SH-SY5Y (cell line): ENCODE results near the gene TMEM208.

Source experiments
- GATA2 ChIP-seq: IDR thresholded peaks from 2 replicates; pipeline ENCODE4 v1.6.1; 2011; ENCODE audit warnings: mild to moderate bottlenecking, low read depth, low read length
- GATA3 ChIP-seq: IDR thresholded peaks from 2 replicates; pipeline ENCODE4 v1.6.1; 2011; ENCODE audit warnings: low read depth, mild to moderate bottlenecking, low read length, moderate library complexity

TMEM208 gene

DNA sequence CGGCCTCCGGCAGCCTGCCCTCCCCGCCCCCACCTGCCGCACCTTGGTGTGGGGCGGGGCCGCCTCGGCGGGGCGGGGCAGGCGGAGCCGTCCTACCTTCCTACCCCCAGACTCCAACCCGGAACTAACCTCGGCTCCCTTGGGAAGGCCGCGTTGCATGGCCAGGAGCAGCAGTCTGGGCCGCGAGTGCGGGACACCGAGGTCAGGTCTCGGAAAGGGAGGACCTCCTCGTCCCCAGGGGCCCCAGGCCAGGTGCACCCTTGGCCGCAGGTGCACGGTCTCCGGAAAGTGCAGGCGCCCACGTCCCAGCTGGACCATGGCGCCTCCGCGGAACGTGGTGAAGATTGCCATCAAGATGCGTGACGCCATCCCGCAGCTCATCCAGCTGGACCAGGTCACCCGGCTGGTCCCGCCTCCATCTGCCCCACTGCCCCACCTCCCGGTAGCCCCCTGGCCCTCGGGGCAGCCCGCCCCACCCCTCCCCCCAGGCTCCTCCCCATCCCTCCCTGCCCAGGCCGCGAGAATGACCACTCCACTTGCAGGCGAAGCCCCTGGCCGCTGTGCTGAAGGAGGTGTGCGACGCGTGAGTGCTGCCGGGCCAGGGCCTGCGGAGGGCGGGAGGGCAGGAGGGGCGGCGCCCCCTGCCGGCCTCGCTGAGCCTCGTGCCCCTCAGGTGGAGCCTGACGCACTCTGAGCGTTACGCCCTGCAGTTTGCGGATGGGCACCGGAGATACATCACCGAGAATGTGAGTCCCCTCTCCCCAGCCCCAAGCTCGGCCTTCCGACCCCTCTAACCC, 27.7 kb upstream of the TMEM208 start, which contains the start of gene ELMO3:
Gene ELMO3 (plus strand): TSS at position 121 of the 797 bp plus-strand sequence. CDS start 196 bp downstream, at position 317.
- TF ChIP-seq GATA2 (no peak), GATA3 (no peak)

DNA sequence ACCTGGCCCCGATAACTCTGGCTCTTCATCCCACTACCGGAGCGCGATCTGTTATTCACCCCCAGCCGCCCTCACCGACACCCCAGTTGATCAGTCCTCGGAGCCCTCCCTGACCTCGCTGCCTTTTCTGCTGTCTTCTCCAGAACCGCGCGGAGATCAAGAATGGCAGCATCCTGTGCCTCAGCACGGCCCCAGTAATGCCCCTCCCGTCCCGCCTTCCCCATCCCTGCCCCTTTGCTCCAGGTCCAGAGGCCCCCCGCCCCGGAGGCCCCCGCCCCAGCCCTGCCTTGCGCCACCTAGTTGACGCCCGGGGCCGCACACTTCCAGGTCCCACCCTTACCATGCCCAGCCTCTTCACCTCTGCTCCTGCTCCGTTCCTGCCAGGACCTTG, 27.1 kb upstream of the TMEM208 start:
- TF ChIP-seq GATA2 (no peak), GATA3 (no peak)

DNA sequence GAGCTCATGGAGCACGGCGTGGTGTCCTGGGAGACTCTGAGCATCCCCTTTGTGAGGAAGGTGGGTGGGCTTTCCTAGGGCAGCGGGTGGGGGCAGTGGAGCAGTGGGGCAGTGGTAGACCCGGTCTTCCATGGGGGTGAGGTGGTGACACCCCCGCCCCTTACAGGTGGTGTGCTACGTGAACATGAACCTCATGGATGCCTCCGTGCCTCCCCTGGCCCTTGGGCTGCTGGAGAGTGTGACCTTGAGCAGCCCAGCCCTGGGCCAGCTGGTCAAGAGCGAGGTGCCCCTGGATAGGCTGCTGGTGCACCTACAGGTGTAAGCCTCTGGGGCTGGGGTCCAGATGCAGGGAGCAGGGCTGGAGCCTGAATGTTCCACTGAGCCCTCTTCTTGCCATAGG, 26.4 kb upstream of the TMEM208 start:
- TF ChIP-seq GATA2 (no peak), GATA3 (no peak)

DNA sequence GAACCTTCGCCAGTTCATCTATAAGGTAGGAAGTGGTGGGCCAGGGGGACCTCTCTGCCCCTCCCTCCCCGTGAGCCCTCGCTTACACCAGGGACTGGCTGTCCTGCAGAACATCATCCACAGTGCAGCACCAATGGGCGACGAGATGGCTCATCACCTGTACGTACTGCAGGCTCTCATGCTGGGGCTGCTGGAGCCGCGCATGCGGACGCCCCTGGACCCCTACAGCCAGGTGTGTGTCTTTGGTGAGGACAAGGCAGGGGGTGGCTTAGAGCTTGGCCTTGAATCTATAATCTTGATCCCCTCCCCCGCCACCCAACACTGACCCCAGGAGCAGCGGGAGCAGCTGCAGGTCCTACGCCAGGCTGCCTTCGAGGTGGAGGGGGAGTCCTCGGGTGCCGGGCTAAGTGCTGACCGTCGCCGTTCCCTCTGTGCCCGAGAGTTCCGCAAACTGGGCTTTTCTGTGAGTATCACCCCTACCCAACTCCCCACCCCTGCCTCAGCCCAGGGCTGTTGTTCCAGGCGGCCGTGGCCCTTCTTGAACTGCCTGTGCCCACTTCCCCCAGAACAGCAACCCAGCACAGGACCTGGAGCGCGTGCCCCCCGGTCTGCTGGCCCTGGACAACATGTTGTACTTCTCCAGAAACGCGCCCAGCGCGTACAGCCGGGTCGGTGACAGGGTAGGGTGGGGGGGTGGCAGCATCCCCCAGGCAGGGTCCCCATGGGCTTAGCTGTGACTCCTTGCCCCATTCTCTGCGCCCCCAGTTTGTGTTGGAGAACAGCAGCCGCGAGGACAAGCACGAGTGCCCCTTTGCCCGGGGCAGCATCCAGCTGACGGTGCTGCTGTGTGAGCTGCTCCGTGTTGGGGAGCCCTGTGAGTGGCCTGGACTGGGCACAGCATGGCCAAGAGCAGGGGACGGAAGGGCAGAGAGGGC, 25.3 kb upstream of the TMEM208 start:
- no peak for TF ChIP-seq GATA2
- no peak for TF ChIP-seq GATA3

DNA sequence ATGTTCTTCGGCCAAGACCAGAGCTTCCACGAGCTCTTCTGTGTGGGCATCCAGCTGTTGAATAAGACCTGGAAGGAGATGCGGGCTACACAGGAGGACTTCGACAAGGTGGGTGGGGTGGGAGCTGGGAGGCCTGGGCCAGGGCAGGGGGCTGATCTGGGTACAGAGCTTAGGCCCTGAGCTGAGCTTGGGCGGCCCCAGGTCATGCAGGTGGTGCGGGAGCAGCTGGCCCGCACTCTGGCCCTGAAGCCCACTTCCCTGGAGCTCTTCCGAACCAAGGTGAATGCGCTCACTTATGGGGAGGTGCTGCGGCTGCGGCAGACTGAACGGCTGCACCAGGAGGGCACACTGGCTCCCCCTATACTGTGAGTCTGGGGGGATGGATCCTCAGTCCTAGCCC, 24.5 kb upstream of the TMEM208 start:
- TF ChIP-seq GATA2 (no peak), GATA3 (no peak)

DNA sequence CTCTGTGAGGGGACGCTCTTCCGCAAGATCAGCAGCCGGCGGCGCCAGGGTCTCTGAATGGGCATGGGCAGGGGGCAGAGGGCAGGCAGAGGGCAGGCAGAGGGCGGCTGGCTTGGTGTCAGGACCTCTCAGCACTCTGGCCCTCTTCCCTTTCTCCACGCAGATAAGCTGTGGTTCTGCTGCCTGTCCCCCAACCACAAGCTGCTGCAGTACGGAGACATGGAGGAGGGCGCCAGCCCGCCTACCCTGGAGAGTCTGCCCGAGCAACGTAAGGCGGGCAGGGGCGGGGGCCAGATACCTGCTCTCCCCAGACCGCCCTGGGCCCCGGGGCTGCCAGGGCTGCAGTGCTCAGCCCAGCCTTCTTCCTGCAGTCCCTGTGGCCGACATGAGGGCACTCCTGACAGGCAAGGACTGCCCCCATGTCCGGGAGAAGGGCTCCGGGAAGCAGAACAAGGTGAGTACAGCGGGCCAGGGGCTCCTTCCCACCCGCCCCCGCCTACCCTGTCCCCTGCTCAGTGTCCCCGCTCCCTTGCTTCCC, 23.9 kb upstream of the TMEM208 start:
- TF ChIP-seq GATA3 (no peak), GATA2 (no peak)

DNA sequence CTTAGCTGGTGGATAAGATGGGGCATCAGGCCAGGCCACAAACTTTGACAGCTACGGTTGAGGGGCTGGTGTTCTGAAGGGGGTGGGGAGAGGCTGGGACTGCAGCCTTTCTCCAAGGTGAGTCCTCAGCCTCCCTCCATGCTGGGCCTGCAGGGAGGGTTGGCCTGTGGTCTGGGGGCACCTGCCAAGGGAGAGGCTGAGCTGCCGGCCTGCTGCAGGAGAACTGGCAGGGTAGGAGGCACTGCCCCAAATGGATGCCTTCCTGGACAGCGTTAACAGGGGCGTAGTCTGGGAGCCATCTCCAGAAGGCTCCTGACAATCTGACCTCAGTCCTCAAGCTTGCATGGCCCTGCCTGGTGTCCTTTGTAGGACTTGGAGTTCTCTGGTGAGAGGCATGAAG, 22.9 kb upstream of the TMEM208 start:
- TF ChIP-seq GATA2 = no peak
- TF ChIP-seq GATA3 = no peak

DNA sequence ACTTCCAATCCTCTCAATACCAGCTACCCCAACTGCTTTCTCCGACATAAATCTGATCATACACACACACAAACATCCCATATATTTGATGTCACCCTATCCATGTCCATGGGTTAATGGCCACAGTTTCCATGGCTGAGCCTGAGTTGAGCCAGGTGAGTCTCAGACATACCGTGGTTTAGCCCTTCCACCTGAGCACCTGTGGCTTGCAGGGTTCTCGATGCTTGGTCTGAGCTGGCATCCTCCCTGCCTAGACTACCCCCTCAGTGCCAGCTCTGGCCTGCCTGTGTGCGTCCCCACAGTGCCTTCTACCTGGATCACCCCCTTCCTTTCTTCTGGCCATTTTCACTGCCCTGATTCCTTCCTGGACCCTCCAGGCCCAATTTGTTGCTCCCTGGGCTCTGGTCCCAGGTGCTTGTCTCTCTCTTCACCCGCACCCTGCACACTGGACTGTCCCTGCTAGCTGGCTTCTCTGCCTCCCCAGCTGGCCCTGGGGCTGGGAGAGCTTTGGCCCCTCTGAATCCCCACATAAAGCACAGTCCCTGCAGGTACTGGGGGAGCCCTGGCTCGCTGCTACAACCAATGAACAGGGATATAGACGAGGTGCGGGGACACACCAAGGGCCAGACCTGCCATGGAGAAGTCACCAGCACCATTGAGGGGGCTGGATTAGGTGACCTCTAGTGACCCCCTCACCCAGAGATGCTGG, 20.6 kb upstream of the TMEM208 start:
- TF ChIP-seq GATA2 = no peak
- TF ChIP-seq GATA3 = no peak

DNA sequence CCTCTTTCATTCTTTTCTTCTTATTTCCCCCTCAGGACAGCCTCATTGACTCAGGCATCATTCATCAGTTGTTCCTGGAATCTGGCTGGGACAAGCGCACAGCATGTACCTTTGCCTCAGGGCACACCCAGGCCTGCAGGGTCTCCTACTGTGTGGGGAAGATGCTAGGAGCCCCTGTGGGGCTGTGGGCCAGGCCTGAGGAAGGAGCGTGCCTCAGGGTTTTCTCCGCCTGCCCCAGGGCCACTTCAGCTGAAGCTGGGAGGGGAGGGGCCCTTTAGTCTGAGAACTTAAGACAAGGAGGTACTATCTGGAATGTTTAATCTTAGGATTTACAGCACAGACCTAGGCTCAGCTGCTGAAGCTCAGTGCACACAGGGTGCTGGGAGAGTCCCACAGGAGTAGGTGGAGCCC, 20.1 kb upstream of the TMEM208 start:
- TF ChIP-seq GATA2 (no peak), GATA3 (no peak)

DNA sequence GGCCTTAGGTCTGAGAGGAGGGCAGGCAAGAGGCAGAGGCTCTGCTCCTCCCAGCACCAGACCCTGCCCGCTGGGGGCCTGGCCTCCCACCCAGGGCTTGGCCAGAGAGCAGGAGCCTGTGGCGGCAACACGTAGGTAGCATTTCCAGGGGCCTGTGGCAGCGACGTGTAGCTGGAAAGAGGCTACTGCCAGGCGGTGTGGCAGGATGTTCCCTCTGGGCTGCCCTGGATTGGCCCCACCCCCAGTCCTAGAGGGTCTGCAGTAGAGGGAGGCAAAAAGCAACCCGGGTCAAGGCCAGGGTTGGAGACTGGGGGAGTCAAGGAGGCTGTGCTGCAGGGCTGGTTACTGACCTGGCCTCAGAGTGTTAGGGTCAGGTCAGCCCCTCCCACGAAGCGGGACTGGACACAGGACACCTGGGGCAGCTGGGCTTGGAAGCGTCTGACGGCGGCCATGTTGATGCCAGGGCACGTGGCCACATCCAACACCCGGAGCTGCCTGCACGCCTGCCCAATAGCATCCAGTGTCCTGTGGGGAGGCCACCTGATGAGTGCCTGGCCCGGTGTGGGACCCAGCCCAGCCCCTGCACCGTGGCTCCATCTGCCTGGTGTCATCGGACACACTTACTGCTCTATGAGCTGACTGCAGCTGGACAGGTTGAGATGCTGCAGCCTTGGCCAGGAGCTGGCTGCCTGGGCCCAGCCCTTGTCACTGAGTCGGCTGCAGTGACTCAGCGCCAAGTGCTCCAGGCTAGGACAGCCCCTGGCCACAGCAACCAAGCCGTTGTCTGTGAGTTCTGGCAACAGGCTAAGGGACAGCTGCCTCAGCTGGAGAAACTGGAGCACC, 19.5 kb upstream of the TMEM208 start:
- no peak for TF ChIP-seq GATA3
- TF ChIP-seq GATA2 = no peak

DNA sequence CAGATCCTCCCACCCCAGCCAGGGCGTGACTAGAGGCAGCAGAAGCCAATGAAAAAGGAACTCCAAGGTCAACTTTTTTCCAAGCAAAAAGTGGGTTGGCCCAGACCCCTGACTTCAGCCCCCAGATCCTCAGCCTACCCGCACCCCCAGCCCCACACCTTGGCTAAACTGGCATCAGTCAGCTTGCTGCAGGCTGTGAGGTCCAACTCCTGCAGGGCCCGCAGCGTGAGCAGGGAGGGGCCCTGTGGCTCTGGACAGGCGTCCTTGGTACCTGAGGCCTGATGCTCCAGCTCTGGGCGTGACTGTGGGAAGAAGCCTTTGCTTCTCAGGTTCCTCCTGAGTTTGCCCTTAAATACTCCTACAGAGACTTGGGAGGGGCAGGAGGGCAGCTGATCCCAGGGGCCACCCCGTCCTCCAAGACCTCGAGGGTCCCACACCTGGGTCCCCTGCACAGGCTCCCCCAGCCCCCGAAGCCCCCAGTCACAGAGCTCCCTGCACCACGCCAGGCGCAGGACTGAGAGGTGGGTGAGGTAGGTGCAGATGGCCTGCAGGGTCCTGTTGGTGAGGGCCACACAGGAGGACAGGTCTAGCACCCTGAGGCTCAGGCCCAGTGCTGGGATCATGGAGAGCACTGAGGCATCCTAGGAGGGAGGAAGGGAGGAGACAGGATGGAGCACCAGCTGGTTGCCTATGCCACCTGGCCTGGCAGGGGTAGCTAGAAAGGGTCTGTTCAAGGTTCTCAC, 18.6 kb upstream of the TMEM208 start:
- TF ChIP-seq GATA3 = no peak
- no peak for TF ChIP-seq GATA2

DNA sequence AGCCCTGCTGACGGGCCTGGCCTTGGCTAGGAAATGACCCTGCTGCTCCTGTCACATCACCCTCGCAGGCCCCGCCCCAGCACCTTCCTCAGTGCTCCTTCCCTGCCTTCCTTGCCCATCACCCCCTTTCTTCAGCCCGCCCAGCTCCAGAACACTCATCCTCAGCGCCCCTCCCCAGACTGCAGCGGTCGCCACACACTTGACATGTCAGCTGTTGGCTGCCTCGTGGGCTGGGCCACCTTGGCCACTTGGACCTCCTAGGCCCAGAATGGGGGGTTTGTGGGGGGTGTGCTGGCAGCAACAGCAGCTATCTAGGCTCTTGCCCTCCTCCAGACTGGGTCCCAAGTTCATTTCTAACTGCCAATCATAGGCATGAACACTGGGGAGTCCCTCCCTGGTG, 17.4 kb upstream of the TMEM208 start:
- TF ChIP-seq GATA2 = no peak
- no peak for TF ChIP-seq GATA3
